Hippocampal formation (tissue), 2 donors: Measurements from ENCODE around the gene PRODH2.

Source experiments
- DNase-seq, 2 donors: peaks; one replicate each; lab custom pipeline; 2025; lab: John Stamatoyannopoulos, UW

PRODH2 gene, protein sequence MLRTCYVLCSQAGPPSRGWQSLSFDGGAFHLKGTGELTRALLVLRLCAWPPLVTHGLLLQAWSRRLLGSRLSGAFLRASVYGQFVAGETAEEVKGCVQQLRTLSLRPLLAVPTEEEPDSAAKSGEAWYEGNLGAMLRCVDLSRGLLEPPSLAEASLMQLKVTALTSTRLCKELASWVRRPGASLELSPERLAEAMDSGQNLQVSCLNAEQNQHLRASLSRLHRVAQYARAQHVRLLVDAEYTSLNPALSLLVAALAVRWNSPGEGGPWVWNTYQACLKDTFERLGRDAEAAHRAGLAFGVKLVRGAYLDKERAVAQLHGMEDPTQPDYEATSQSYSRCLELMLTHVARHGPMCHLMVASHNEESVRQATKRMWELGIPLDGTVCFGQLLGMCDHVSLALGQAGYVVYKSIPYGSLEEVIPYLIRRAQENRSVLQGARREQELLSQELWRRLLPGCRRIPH

DNA sequence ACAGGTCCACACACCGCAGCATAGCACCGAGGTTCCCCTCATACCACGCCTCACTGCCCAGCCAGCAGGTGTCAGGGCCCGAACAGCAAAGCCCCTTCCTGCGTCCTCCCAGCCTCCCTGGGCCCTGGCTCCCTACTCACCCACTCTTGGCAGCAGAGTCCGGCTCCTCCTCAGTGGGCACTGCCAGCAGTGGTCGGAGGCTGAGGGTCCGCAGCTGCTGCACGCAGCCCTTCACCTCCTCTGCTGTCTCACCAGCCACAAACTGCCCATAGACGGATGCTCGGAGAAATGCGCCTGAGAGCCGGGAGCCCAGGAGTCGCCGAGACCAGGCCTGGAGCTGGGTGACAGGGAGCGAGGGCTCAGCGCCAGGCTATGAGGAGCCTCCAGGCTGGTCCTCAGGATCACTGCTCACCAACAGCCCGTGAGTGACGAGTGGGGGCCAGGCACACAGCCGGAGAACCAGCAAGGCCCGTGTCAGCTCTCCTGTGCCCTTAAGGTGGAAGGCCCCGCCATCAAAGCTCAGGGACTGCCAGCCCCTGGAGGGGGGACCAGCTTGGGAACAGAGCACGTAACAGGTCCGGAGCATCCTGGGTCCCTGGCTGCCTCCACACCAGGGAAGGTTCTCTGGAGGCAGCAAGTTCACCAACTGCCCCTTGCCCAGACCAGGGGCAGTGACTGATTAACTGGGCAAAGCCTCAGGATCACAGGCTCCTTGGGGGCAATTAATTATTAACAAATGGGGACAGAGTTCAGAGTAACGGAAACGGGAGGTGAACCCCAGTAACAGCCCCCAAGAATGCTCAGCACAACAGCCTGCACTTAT lies at the start of gene PRODH2:
PRODH2 (minus strand) TSS at position 626 of the 823 bp plus-strand sequence; CDS start at position 586, 40 bp downstream.
- no peak for DNase-seq

GRCh38 chr19:35861640-35862160 lies 49.1 kb upstream of the PRODH2 start:
- DNase-seq, result no peak

- DNase-seq, result no peak
Observed at GRCh38 chr19:35860818-35861639, 48.4 kb upstream of the PRODH2 start.

DNA sequence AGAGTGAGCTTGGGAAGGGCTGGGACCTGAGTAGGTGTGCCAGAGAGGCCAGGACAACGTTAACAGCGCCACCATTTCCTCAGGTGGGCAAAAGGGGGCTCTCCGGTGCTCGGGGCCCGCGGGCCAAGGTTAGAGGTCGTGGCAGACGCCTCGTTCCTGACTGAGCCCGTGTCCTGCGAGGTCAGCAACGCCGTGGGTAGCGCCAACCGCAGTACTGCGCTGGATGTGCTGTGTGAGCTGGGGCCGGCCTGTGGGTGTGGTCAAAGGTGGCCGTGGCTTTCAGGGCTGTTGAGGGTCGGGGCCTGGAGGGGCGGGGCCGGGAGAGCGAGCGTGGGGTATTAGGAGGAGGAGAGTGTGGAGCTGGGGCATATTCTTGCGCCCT lies 47.8 kb upstream of the PRODH2 start:
- no peak for DNase-seq

GRCh38 chr19:35859414-35859813 lies 46.8 kb upstream of the PRODH2 start:
- DNase-seq, result no peak

DNA sequence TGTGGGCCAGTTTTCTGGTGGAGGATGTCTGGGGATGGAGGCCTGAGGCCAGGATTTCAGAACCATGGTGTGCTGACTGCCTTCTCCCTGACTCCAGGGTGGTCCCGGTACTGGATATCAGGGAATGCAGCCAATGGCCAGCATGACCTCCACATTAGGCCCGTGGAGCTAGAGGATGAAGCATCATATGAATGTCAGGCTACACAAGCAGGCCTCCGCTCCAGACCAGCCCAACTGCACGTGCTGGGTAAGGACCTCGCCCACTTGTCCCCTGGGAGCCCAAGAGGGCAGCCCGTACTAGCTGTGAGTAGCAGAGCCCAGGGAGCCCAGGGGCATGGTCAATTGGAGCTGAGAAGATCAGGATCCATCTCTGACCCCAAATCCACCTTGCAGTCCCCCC lies 45.7 kb upstream of the PRODH2 start:
- no peak for DNase-seq

DNA sequence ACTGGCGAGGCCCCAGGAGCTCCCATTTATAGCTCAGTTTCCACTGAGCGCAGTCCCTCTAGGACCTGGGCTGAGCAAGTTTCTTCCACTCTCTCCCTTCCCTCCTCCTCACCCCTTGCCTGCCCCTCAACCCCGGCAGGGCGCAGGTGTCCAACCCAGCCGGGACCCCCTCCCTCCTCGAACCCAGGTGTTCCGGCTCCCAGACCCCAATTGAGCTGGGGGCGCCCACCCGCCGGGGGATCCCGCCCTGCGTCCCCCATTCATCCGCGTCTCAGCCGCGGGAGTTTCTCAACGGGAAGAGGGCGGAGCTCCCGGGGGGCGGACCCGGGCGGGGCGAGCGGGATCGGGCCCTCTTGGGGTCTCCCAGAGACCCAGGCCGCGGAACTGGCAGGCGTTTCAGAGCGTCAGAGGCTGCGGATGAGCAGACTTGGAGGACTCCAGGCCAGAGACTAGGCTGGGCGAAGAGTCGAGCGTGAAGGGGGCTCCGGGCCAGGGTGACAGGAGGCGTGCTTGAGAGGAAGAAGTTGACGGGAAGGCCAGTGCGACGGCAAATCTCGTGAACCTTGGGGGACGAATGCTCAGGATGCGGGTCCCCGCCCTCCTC lies 44.0 kb upstream of the PRODH2 start, which contains the start of gene KIRREL2:
KIRREL2 (plus strand) TSS at position 366 of the 604 bp plus-strand sequence; CDS start at position 575, 209 bp downstream.
- DNase-seq, result no peak

GRCh38 chr19:35853038-35853756 lies 40.6 kb upstream of the PRODH2 start:
- DNase-seq, result no peak

GRCh38 chr19:35852029-35852780 lies 39.6 kb upstream of the PRODH2 start, which contains the start of gene NPHS1:
TSS of gene NPHS1 (minus strand) at chr19:35852504. CDS start at chr19:35851837, 667 bp downstream.
- DNase-seq, result no peak

DNA sequence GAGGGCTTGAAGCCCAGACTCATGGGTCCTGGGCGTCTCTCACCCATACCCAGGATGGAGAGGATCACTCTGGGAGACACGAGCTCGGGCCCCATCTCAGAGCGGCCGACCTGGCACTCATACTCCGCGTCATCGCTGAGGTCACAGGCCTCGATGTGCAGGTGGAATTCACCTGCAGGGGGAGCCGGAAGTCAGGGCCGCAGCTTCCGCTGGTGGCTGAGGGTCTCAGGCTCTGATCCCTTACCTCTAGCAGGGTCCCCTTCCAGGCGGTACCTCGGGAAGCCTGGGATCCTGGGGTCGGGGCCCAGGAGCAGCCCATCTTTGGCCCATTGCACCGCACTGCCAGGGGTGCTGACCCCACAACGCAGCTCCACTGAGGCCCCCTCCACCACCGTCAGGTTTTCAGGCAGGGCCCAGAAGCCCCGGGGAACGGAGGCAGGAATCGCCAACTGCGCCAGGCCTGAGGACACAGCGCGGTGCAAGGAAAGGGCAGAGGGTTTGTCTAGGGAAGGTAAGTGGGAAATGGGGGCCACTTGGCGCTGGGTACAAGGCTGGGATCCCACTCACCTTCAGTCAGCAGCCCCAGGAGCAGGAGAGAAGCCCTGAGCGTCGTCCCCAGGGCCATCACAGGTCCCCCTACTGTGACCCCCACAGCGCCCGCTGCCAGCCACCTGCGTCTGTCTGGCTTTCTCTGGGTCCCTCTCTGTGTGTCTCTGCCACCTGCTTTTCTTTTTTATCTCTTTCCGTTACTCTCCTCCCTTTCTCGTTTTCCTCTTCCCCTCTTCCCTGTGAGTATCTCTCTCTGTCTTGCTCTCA lies 38.8 kb upstream of the PRODH2 start:
- no peak for DNase-seq

DNA sequence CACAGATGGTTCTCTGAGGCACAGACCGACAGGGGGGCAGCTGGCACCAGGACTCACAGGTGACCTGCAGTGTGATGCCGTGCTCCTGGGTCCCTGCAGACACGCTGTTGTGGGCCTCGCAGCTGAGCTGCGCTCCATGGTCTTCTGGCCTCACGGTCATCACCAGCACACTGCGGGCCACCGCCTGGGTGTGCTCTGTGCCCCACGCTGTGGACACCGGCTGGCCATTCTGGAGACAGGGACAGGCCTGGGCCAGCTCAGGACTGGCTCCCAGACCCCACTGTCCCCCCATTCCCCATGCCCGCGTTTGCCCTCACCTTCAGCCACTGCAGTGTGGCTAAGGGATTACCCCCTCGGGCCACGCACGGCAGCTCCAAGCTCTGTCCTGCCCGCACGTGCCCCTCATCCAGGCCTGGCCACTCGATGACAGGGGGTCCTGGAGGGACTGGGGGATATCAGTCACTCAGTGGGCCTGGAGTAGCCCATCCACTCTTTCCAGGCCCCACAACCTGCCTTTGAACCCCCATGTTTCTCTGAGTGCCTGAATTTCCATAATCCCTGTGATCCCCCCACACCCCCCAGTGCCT lies 36.4 kb upstream of the PRODH2 start:
- no peak for DNase-seq

DNA sequence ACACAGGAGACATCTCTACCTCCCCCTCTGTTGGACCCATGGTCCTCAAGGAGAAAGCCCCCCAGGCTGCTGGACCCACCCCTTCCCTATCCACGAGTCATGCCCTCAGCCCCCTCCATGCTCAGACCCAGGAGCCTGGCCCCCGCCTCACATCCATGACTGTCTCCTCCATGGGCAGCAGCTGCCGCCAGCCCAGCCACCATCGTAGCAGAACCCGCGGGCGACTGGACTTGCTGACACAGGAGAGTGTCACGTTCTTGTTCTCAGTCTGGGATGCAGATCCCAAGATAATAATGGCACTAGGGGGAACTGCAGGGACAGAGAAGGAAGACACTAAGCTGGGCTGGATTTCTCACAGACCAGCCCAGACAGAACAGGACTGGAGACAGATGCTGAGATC lies 35.8 kb upstream of the PRODH2 start:
- no peak for DNase-seq

DNA sequence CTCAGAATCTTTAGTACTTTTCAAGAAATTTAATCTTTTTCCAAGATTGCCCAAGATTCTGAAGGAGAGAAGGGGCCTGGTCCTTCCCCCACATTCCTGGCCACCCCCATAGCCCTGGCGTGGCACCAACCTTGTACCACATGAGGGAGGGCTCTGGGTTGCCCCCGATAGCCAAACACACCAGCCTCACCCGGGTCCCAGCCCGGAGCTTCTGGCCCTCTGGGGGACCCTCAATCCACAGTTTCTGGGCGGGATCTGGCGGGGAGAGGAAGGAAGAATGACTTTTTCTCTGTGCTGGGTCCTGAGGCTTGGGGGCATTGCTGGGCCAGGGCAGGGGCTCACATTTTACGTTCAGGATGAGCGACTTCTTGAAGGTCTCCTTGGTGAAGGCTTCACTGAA lies 35.3 kb upstream of the PRODH2 start:
- no peak for DNase-seq

GRCh38 chr19:35846038-35846668 lies 33.5 kb upstream of the PRODH2 start:
- DNase-seq, result peak in 1 of 2 donors; percentile 6

DNA sequence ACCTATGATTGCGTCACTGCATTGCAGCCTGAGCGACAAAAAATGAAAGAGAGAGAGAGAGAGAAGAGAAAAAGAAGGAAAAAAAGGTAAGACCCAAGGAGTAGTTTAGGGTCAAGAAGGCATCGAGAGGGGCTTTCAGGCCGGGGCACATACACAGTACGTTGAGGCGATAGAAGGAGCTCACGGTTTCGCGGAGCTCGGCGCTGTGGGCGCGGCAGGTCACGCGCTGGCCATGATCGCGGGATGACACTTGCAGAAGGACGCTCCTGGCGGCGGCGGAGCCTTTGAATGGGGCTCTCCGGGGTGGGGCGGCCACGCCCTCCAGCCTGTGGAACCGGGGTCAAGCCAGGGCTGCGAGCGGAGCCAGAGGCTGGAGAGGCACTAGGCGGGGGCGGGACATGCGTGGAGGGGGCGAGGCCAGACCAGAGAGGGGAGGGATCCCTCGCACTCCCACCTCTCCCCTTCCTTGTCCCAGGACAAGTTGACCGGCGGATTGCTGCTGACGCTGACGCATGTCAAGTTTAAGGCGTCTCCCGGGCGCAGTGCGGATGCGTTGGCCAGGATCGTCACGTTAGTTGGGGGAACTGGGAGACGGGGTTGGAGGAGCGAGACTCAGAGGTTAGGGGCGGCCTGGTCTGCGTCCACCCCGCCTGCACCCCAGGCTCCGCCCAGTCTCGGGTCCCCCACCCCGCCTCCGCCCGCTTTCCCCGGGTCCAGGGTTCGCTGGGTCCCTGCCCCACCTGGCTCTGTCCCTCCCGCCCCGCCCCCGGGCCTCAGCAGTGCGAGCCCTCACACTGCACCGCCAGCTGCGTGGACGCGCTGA lies 32.8 kb upstream of the PRODH2 start:
- DNase-seq, result no peak

DNA sequence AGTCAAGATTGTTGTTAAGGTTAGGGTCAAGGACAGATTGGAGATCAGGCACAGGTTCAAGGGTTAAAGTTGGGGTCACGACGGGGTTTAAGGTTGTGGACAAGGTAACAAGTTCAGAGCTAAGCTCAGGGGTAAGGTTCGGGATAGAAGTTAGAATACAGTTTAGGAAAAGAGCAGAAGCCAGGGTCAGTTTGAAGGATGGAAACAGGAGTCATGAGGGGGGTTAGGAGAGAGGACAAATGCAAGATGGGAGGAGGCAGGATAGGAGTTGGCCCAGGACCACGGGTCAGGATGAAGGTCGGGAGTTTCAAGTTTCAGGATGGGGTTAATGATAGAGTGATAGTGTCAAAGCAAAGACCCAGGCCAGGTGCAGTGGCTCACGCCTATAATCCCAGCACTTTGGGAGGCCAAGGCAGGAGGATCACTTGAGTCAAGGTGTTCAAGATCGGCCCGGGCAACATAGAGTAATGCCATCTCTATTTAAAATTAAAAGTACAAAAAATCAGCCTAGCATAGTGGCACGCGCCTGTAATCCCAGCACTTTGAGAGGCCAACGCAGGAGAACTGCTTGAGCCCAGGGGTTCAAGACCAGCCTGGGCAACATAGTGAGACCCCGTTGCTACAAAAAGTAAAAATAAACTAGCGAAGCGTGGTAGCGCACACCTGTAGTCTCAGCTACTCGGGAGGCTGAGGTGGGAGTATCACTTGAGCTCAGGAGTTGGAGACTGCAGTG lies 32.0 kb upstream of the PRODH2 start:
- DNase-seq, result no peak
